ENCODE measurements around the gene CD74.

- TF ChIP-seq CHD4 (IDR thresholded peaks at IDR 0.05) (no peak), ZBTB11 (CRISPR knock-in tag; IDR thresholded peaks at IDR 0.05) (no peak), EP300 (IDR thresholded peaks at IDR 0.05; ENCODE audit: borderline replicate concordance in 1 of 2, control insufficient read depth in 1 of 2, low read depth in 2 of 2, low read length in 2 of 2) (no peak), ASH2L (IDR thresholded peaks at IDR 0.05; ENCODE audit: borderline replicate concordance, low read depth) (no peak), MAX (IDR thresholded peaks at IDR 0.05; ENCODE audit: low read depth, low read length) (no peak), EZH2 (IDR thresholded peaks at IDR 0.05; ENCODE audit: borderline replicate concordance, control insufficient read depth, low read depth, low read length) (no peak), CTCF (IDR thresholded peaks at IDR 0.05 in 2 of 3, conservative IDR thresholded peaks at IDR 0.05 in 1 of 3; ENCODE audit: control insufficient read depth in 2 of 3, extremely low read depth in 1 of 3, insufficient read depth in 1 of 3, low read depth in 3 of 3, low read length in 3 of 3) (no peak)
- TF ChIP-seq, protein P1, sequence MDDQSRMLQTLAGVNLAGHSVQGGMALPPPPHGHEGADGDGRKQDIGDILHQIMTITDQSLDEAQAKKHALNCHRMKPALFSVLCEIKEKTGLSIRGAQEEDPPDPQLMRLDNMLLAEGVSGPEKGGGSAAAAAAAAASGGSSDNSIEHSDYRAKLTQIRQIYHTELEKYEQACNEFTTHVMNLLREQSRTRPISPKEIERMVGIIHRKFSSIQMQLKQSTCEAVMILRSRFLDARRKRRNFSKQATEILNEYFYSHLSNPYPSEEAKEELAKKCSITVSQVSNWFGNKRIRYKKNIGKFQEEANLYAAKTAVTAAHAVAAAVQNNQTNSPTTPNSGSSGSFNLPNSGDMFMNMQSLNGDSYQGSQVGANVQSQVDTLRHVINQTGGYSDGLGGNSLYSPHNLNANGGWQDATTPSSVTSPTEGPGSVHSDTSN (IDR thresholded peaks at IDR 0.05; ENCODE audit: insufficient replicate concordance, low read depth, low read length), result no peak
Measured at GRCh38 chr5:150400316-150401075, 12.2 kb downstream of the CD74 start.

Data from GM12878 (cell line).